Measurements from ENCODE around the gene PACS2.
"Not testable (repeated sequence)": the region's sequence is repeated elsewhere in the genome, so short reads cannot be mapped to it uniquely, and the experiment has no call there.

The PACS2 gene

DNA sequence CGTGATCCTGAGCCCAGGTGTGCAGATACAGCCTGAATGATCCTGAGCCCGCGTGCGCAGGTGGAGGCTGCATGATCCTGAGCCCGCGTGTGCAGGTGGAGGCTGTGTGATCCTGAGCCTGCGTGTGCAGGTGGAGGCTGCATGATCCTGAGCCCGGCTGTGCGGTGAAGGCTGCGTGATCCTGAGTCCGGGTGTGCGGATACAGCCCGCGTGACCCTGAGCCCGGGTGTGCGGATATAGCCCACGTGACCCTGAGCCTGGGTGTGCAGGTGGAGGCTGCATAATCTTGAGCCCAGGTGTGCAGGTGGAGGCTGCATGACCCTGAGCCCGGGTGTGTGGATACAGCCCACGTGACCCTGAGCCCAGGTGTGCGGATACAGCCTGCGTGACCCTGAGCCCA, 34.0 kb upstream of the PACS2 start:
- TF ChIP-seq JUND (IDR thresholded peaks at IDR 0.05; ENCODE audit: low read depth), result no peak
- DNase-seq (ENCODE audit: low read depth in 1 of 2, low spot score in 1 of 2), result no peak
- in situ Hi-C loops (cut with HindIII; ENCODE audit: low pct_unique_long_range_greater_than_20kb, low sequenced_read_pairs), result no loop called here

DNA sequence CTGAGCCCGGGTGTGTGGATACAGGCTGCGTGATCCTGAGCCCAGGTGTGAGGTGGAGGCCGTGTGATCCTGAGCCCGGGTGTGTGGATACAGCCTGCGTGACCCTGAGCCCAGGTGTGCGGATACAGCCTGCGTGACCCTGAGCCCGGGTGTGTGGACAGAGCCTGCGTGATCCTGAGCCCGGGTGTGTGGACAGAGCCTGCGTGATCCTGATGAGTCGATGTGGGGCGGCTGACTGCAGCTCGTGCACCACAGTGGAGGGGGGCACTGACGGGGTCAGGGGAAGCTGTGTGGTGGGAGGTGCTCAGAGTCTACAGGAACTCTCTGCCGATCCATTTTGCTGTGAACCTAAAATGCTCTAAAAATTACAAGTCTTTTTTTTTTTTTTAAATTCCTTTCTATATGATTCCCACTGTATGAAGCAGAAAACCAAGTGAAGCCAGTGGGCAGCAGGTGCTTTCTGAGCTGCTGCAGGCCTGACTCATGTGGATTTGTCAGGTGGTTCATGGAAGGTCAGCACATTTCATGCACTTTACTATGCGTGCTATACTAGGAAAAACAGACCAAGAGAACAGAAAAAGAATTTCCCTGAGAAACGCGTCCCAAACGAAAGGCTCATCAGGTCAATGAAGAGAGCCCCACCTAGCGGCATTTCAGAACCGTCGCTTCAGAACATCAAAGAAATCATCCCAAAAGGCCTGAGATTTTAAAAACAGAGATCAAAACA, 33.0 kb upstream of the PACS2 start:
- in situ Hi-C loops (cut with HindIII; ENCODE audit: low pct_unique_long_range_greater_than_20kb, low sequenced_read_pairs), result no loop called here
- peak; percentile 51 to 66 for DNase-seq (ENCODE audit: low read depth in 1 of 2, low spot score in 1 of 2)
- TF ChIP-seq JUND (IDR thresholded peaks at IDR 0.05; ENCODE audit: low read depth), result no peak

DNA sequence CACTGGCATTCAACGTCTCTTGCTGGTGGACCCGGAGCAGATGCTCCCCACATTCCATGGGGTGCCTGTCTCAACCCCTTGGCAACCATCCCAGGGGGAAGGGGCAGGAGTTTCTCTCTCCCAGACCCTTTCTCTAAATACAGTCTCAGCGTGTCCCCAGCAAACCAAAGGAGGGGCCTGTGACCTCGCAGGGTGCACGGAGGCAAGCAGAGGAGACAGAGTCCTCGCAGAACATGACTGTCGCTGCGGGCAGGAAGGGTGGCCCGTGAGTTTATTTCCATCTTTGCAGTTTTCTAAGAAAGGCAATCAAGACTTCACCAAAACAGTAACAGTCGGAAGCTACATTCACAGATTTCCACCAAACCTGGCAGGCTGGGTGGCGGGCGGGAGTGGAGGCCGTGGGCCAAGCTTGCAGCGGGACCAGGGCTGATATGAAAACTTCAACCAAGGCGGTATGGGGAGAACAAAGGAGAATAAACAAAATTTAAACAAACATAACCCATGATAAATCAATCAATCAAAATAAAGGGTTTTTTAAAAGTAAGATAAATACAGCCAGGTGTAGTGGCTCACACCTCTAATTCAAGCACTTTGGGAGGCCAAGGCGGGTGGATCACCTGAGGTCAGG, 32.3 kb upstream of the PACS2 start:
- in situ Hi-C loops (cut with HindIII; ENCODE audit: low pct_unique_long_range_greater_than_20kb, low sequenced_read_pairs), result no loop called here
- TF ChIP-seq JUND (IDR thresholded peaks at IDR 0.05; ENCODE audit: low read depth), result no peak
- no peak for DNase-seq (ENCODE audit: low read depth in 1 of 2, low spot score in 1 of 2)

DNA sequence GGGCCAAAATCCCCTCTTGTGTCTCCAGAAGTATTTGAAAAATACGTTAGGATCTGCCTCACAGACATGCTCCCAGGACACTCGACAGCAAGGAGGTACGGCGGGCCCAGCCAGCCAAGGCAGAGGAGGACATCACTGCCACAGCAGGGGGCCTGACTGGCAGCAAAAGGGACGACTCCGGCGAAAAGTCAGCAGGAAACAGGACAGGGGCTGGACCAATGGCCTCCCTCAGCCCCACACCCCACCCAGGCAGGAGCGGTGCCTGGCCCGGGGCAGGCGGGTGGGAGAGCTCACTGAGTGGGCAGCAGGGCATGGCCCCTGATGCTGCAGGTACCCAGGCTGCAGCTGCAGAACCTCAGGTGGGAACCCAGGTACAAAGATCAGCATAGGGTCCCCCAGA, 31.5 kb upstream of the PACS2 start:
- TF ChIP-seq JUND (IDR thresholded peaks at IDR 0.05; ENCODE audit: low read depth), result no peak
- in situ Hi-C loops (cut with HindIII; ENCODE audit: low pct_unique_long_range_greater_than_20kb, low sequenced_read_pairs), result no loop called here
- no peak for DNase-seq (ENCODE audit: low read depth in 1 of 2, low spot score in 1 of 2)

DNA sequence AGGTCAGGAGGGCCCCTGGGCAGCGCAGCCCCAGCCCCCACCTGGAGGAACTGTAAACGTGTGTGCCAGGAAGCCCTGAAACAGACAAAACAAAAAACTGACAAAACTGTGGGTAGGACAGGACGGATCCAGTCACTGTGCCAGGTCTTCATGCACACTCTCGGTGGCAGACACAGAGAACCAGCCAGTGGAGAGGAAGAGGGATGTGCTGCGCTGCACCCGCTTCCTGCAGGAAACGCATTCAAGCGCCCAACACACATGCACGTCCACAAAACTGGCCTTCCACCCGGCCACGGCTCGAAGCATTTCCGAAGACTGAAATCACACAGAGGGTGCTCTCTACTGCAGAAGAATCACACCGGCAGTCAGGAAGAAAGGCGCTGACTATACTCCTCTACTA, 30.6 kb upstream of the PACS2 start:
- in situ Hi-C loops (cut with HindIII; ENCODE audit: low pct_unique_long_range_greater_than_20kb, low sequenced_read_pairs), result no loop called here
- no peak for TF ChIP-seq JUND (IDR thresholded peaks at IDR 0.05; ENCODE audit: low read depth)
- no peak for DNase-seq (ENCODE audit: low read depth in 1 of 2, low spot score in 1 of 2)

DNA sequence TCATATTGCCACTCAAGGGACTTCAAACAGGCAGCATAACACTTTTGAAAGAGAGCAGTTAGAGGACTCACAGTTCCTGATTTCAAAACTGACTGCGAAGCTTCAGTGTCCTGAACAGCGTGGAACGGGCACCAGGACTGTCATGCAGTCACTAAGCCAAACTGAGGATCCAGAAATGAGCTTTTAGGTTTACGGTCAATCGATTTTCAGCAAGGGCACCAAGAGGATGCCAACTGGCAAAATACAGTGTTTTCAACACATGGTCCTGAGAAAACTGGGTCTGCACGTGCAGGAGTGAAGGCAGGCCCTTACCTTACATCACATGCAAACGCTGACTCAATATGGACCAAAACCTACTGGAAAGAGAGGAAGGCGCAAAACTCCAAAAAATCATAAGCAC, 29.4 kb upstream of the PACS2 start:
- no peak for TF ChIP-seq JUND (IDR thresholded peaks at IDR 0.05; ENCODE audit: low read depth)
- no peak for DNase-seq (ENCODE audit: low read depth in 1 of 2, low spot score in 1 of 2)
- in situ Hi-C loops (cut with HindIII; ENCODE audit: low pct_unique_long_range_greater_than_20kb, low sequenced_read_pairs), result no loop called here

DNA sequence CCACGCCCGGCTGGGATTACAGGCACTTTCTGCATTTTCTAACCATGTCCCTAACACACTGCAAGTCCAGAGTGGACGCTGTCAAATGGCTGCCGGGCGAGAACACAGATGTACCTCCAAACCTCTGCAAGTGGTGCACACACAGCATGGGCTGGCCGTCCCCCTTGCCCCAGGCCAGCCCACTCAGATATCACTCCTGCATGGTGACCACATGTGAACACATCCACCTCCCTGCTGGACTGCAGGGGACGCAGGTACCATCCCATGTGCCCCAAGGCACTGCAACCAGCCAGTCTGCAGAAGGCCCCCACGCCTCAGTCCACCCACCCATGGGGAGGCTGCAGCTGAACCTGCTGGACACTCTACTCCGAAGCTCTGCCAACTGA, 27.8 kb upstream of the PACS2 start:
- in situ Hi-C loops (cut with HindIII; ENCODE audit: low pct_unique_long_range_greater_than_20kb, low sequenced_read_pairs), result no loop called here
- DNase-seq (ENCODE audit: low read depth in 1 of 2, low spot score in 1 of 2), result no peak
- TF ChIP-seq JUND (IDR thresholded peaks at IDR 0.05; ENCODE audit: low read depth), result no peak

DNA sequence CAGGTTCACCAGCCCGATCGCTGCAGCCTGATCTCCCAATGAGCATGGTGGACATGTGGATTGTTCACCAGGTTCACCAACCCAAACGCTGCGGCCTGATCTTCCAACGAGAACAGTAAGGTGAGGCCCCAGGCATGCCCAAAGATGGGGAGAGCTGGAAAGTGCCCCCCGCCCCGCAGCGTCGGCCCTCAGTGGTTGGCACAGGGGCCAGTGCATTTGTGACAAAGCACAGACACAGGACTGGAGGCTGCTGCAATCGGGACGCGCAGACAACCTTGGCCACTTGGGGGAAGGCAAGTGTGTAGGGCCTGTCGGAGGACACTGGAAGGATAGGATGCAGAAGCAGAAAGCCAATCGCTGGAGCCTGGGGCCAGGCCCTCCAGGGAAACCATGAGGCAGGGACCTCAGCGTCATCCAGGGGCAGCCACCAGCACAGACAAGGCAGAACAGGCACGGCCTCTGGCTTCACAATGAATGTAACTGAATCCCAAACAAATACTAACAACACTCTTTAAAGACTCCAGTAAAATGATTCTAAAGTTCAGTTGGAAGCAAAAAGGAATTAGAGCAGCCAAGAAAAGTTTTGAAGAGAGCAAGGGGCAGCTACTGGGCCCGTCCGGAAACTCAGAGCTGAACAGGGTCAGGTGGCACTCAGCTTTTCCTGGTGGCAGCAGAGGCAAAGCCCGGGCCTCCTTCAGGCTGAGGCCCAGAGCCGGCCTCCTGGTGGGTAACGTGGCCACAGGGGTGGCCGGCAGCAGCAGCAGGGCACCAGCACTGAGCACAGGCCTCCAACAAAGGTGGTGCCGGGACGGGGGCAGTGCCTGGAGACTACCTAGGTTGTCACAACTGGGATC, 27.1 kb upstream of the PACS2 start:
- TF ChIP-seq JUND (IDR thresholded peaks at IDR 0.05; ENCODE audit: low read depth), result no peak
- peak in 1 of 2 experiments; percentile 11 for DNase-seq (ENCODE audit: low read depth in 1 of 2, low spot score in 1 of 2)

DNA sequence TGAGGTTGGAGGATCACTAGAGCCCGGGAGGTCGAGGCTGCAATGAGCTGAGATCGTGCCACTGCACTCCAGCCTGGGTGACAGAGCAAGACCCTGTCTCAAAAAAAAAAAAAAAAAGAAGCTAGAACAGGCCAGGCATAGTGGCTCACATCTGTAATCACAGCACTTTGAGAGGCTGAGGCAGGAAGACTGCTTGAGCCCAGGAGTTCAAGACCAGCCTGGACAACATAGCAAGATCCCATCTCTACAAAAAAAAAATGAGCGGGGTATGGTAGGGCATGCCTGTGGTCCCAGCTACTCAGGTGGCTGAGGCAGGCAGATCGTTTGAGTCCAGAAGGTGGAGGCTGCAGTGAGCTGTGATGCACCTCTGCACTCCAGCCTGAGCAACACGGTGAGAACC, 25.6 kb upstream of the PACS2 start:
- in situ Hi-C loops (cut with HindIII; ENCODE audit: low pct_unique_long_range_greater_than_20kb, low sequenced_read_pairs); DNase-seq (ENCODE audit: low read depth in 1 of 2, low spot score in 1 of 2): not testable (repeated sequence)

More for the DNA sequence above, 27.1 kb upstream of the PACS2 start:
- in situ Hi-C loops (cut with HindIII; ENCODE audit: low pct_unique_long_range_greater_than_20kb, low sequenced_read_pairs), result no loop called here

DNA sequence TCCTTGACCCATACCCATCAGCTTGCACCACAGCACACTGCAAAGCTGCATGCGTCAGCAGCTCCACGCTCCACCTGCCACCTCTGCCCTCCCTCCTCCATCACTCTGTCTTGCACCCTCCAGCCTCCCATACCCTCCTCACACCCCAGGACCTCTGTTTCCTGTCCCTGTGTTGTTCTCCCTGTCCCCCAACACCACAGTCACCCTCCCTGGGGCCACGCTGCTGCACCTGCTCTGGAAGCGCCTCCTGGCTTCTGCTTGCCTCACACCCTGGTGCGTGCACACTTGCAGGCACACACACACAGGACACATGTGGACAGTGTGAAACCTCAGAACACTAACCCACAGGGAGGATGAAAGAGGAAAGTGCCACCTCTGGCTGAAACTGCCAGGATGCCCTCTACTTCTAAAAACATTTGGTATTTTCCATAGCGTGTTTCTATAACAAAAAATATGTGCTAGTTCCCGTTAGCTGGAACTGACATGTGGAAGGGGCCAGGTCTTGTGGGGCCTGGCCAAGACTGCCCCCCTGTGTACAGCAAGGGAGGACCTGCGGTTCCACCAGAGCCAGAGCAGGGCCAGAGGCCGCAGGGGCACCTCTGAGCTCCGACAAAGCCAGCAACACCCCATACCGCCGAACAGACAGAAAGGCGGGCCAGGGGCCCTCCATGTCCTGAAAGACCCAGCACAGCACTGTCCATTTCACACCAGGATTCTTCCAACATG, 23.8 kb upstream of the PACS2 start:
- in situ Hi-C loops (cut with HindIII; ENCODE audit: low pct_unique_long_range_greater_than_20kb, low sequenced_read_pairs), result no loop called here
- DNase-seq (ENCODE audit: low read depth in 1 of 2, low spot score in 1 of 2), result no peak
- no peak for TF ChIP-seq JUND (IDR thresholded peaks at IDR 0.05; ENCODE audit: low read depth)

DNA sequence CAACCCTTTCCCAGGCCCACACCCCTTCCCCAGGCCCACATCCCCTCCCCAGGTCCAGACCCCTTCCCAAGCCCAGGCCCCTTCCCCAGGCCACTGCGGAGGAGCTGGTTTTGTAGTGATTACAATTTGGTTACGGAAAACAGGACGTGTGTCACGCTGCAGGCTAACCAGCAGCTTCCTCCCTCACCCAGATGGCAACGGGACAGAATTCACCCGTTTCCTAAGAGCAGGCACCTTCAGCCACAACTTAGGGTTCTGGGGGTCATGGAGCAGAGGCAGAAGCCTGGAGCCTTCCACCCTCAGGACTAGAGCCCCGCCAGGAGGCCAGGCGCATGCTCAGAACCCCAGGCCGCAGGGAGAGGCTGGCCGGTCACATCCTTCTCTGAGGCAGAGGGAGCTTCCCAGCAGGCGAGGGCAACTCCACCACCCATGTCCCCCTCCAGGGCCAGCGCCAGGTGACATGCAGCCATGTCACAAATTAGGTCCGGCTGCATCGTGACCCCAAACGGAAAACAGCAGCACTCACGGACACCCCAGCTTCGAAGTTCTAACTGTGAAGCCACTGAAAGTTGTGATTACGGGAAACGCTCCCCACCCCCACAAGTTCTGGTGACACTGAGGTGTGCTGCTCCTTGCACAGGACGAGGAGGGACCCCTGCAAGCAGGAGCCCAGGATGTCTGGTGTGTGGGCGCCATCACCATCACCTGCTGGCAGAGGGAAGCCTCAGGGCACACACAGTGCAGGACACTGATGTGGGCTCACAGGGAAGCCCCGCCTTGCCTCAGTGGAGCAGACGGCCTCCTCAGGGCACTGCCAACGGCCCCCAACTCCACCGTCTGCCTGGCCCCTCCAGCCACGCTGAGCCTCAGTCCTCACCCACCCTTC, 21.5 kb upstream of the PACS2 start:
- in situ Hi-C loops (cut with HindIII; ENCODE audit: low pct_unique_long_range_greater_than_20kb, low sequenced_read_pairs), result no loop called here
- no peak for TF ChIP-seq JUND (IDR thresholded peaks at IDR 0.05; ENCODE audit: low read depth)
- no peak for DNase-seq (ENCODE audit: low read depth in 1 of 2, low spot score in 1 of 2)

All from T47D (cell line).